Stimulated activated CD8-positive, alpha-beta memory T cell treated with anti-CD3 and anti-CD28 coated beads, Interleukin-2, amount 100 ng/mL, for 1 hour (primary cell): ENCODE results near the gene GRWD1.

ENCODE experiments used
- DNase-seq, 2 donors: peaks; one replicate each; pipeline ENCODE4 v3.0.0-alpha.2; 2020; ENCODE audit warnings: low read depth in 2 of 2

GRWD1 gene

DNA sequence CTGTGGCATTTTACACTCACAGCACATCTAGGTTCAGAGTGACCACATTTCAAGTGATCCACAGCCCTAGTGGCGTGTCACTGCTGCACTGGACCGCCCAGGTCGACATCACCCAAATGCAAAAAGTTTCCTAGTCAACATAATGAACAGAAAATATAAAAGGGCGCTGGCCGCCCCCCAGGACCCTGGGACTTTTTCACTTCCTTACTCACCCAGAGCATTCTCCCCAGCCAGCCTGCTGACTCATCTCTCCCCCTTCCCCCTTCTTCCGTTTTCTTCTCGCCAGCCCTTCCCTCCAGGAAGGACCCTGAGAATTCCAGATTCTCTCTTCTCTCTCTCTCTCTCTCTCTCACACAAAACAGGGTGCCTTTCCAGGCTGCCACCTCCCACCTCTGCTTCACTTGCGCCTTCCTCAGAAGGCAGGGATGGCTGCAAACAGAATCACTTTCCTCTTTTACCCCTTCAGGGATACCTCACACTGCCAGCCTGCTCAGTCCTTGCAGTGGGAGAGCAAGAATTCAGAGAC is 21.0 kb upstream of the GRWD1 start:
- DNase-seq, result no peak

DNA sequence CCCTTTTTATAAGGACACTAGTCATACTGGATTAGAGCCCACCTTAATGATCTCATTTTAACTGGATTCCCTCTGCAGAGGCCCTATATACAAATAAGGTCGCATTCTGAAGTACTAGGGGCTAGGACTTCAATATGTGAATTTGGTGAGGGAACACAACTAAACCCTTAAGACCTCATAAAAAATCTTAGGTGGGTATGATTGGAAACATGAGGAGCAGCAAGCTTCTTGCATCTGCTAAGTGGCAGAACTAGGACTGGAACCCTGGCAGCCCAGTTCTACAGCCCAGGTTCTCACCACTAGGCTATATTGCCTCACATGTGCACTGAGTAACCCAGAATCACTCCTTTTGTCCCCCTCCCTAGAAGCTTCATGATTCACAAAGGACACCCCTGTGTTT is 17.1 kb upstream of the GRWD1 start:
- DNase-seq, result no peak

DNA sequence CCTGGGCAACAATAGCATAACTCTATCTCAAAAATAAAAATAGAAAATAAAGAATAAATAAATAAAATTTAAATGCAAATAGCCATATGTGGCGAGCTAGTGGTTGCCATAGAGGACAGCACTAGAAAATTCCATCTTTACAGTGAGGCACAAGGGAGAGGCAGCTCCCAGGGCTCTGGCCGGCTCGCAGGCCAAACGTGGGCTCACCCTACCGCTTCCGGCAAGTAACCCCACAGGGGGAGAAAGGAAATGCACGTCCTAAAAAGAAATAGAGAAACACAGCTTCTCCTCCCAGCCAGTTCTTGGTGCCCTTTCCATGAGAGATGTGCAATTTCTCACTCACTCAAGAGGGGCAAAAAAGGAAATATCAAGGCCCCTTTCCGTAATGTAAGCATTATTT is 12.4 kb upstream of the GRWD1 start:
- DNase-seq, result no peak

DNA sequence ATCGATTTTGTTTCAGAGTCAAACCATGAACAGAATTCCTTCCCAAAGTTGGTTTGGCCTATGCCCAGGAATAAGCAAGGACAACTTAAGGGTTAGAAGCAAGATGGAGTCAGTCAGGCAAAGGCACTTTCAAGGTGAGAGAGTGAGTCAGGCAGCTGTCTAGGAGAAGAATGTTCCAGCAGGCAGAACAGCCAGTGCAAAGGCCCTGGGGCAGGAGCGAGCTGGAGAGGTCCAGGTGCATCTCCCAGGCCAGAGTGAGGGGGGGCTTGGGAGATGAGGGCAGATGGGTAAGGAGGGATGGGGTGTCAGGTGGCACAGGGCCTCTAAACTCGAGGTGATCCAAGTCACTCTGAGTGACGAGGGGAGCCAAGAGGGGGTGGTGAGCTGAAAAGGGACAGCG is 9.2 kb upstream of the GRWD1 start:
- DNase-seq, result no peak

- DNase-seq, result no peak
Observed at GRCh38 chr19:48441360-48442050, 4.3 kb upstream of the GRWD1 start.

GRCh38 chr19:48442116-48443035 is 3.4 kb upstream of the GRWD1 start:
- no peak for DNase-seq

DNA sequence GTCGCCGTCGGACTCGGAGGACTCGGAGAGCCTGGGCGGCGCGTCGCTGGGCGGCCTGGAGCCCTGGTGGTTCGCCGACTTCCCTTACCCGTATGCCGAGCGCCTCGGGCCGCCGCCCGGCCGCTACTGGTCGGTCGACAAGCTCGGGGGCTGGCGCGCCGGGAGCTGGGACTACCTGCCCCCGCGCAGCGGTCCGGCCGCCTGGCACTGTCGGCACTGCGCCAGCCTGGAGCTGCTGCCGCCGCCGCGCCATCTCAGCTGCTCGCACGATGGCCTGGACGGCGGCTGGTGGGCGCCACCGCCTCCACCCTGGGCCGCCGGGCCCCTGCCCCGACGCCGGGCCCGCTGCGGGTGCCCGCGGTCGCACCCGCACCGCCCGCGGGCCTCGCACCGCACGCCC is 2.5 kb upstream of the GRWD1 start:
- no peak for DNase-seq

DNA sequence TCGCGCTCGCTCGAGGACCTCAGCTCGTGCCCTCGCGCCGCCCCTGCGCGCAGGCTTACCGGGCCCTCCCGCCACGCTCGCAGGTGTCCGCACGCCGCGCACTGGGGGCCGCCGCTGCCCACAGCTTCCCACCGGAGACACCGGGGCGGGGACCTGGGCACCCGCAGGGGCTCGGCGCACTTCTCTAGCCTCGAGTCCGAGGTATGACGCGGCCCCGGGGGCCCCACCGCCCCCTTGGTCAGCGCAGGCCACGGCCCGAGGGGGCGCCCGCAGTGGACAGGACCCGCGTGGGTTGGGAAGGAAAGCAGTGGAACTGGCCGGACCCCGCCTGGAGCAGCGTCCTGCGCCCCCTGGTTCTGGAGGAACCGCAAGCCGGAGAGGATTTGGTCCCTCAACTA is 2.1 kb upstream of the GRWD1 start:
- no peak for DNase-seq

- DNase-seq, result no peak
Observed at GRCh38 chr19:48444129-48444935, 1.5 kb upstream of the GRWD1 start.

- DNase-seq, result no peak
Observed at GRCh38 chr19:48444936-48445200, 915 bp upstream of the GRWD1 start.

GRCh38 chr19:48445256-48445605 is 552 bp upstream of the GRWD1 start:
- DNase-seq, result no peak

DNA sequence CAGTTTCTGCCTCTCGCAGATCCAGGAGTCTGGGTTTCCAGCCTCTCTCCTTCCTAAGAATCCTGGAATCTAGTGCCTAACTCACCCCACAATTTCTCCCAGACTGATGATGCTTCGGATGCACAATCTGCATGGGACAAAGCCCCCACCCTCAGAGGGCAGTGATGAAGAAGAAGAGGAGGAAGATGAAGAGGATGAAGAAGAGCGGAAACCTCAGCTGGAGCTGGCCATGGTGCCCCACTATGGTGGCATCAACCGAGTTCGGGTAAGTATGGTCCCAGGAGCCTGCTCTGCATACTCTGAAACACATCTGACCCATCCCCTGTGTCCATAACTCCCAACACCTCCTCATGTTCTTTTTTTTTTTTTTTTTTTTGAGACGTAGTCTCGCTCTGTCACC is 796 bp downstream of the GRWD1 start:
- no peak for DNase-seq

DNA sequence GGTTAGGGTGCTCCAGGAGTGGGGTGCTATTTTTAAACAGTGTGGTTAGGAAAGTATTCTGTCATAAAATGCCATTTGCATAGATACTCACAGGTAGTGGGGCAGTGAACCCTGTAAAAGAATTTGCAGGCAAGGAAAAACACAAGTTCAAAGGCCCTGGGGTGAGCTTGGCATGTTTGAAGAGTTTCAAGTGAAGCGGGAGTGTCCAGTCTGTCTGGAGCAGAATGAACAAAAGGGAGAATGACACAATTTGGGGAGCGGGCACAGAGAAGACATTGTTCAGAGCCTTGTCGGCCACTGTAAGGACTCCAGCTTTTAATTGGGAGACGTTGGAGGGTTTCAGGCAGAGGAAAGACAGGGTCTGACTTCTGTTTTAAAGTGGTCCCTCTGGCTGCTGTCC is 2.8 kb downstream of the GRWD1 start:
- no peak for DNase-seq

GRCh38 chr19:48450441-48450840 is 4.7 kb downstream of the GRWD1 start:
- DNase-seq, result no peak

GRCh38 chr19:48450863-48451262 is 5.1 kb downstream of the GRWD1 start:
- no peak for DNase-seq

DNA sequence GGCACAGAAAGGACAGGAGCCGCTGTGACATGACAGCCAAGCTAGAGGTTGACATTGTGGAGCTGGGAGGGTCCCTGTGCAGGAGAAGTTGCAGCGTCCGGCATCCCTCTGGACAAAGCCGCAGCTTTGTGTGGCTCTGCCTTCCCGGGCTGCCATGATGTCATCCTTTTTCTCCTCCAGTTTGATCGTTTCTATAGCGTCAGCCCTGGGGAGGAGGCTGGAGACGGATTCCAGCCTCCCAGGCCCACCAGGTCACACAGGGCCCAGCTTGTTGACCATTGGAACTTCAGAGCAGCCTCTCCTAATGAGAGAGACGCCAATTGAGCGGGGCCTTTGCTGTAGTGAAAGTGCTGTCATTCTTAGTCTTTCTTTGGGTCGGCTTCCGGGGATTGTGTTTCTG is 5.8 kb downstream of the GRWD1 start:
- DNase-seq, result no peak

- no peak for DNase-seq
Observed at GRCh38 chr19:48452289-48453190, 6.8 kb downstream of the GRWD1 start.

GRCh38 chr19:48454150-48454730 is 8.5 kb downstream of the GRWD1 start:
- no peak for DNase-seq

- DNase-seq, result no peak
Observed at GRCh38 chr19:48455171-48455907, 9.6 kb downstream of the GRWD1 start, which contains the start of gene KCNJ14. Gene KCNJ14 (plus strand): TSS chr19:48455574. CDS start chr19:48461725, 6,151 bp downstream.

- no peak for DNase-seq
Observed at GRCh38 chr19:48455908-48456562, 10.3 kb downstream of the GRWD1 start.
